Muscle layer of colon (tissue), 2 donors: ENCODE measurements around the gene SNU13.
"Not testable (repeated sequence)": the region's sequence is repeated elsewhere in the genome, so short reads cannot be mapped to it uniquely, and the experiment has no call there.

Source experiments
- H3K27ac ChIP-seq: one replicate; pipeline ENCODE4 v1.7.0; 2013; ENCODE audit warnings: low read depth, mild to moderate bottlenecking, low read length, moderate library complexity
- H3K27me3 ChIP-seq, 2 donors: one replicate each; pipeline ENCODE4 v1.7.0; 2013; ENCODE audit warnings: low read length in 2 of 2, mild to moderate bottlenecking in 2 of 2; ENCODE audit not compliant: insufficient read depth in 2 of 2, control insufficient read depth in 1 of 2
- H3K36me3 ChIP-seq: one replicate; pipeline ENCODE4 v1.7.0; 2013; ENCODE audit warnings: mild to moderate bottlenecking, low read length; ENCODE audit not compliant: insufficient read depth
- H3K4me1 ChIP-seq: one replicate; pipeline ENCODE4 v1.7.0; 2013; ENCODE audit warnings: mild to moderate bottlenecking, low read length; ENCODE audit not compliant: insufficient read depth
- H3K4me3 ChIP-seq, 2 donors: one replicate each; pipeline ENCODE4 v1.7.0; 2013; ENCODE audit warnings: low read length in 2 of 2, low read depth in 1 of 2, mild to moderate bottlenecking in 1 of 2, moderate library complexity in 1 of 2
- H3K9ac ChIP-seq: one replicate; pipeline ENCODE4 v1.7.0; 2013; ENCODE audit warnings: low read length
- H3K9me3 ChIP-seq: one replicate; pipeline ENCODE4 v1.7.0; 2013; ENCODE audit warnings: mild to moderate bottlenecking, low read length
- donor health status: abdominal sarcoma.
- donor health status: Adenocarcinoma of cecum.

The SNU13 gene

GRCh38 chr22:41676134-41676533 lies 12.5 kb downstream of the SNU13 start:
- Histone ChIP-seq H3K4me3 (no peak overlapping the region), H3K9me3 (no peaks in the 10 kb centered on the region), H3K9ac (no peak overlapping the region), H3K4me1 (no peaks in the 10 kb centered on the region), H3K27me3 (no peaks in the 10 kb centered on the region), H3K27ac (no peak overlapping the region), H3K36me3 (peaks cover 43% of the 10 kb centered on the region)

DNA sequence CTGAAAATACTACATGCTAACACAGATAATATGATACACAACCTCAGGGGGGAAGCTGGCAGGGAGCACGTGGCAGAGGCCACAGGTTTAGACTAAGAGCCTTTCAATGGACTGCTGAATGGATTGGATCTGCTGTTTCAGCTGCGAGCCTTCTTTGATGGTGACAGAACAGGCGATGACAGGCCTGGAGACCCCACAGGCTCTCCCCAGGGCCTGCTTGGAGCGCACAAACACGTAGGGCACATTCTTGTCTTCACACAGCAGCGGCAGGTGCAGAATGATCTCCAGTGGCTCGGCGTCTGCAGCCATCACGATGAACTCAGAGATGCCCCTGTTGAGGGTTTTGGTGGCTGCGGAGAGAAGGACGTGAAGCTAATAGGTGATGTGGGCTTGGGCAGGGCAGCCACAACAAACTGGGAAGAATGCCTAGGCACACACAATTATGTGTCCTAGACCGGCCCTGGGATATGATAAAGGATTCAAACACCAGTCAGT lies 13.8 kb downstream of the SNU13 start:
- no peaks in the 10 kb centered on the region for H3K4me1 ChIP-seq
- H3K9ac ChIP-seq, result no peak overlapping the region
- no peak overlapping the region for H3K4me3 ChIP-seq
- H3K9me3 ChIP-seq, result no peaks in the 10 kb centered on the region
- H3K36me3 ChIP-seq, result peaks cover 32% of the 10 kb centered on the region
- no peak overlapping the region for H3K27ac ChIP-seq
- H3K27me3 ChIP-seq, result no peaks in the 10 kb centered on the region

GRCh38 chr22:41672780-41673509 lies 15.7 kb downstream of the SNU13 start:
- Histone ChIP-seq H3K4me3 (no peak overlapping the region), H3K36me3 (peaks cover 18% of the 10 kb centered on the region), H3K27ac (no peak overlapping the region)

GRCh38 chr22:41672096-41672495 lies 16.6 kb downstream of the SNU13 start:
- H3K9ac ChIP-seq, H3K4me1 ChIP-seq, H3K27me3 ChIP-seq, H3K4me3 ChIP-seq, H3K9me3 ChIP-seq, H3K27ac ChIP-seq: not testable (repeated sequence)
- H3K36me3 ChIP-seq, result peaks cover 18% of the 10 kb centered on the region

More at GRCh38 chr22:41672780-41673509, 15.7 kb downstream of the SNU13 start:
- H3K9ac ChIP-seq, result no peak overlapping the region
- H3K9me3 ChIP-seq, result no peaks in the 10 kb centered on the region
- no peaks in the 10 kb centered on the region for H3K4me1 ChIP-seq
- no peaks in the 10 kb centered on the region for H3K27me3 ChIP-seq

- Histone ChIP-seq H3K27ac (no peak overlapping the region), H3K27me3 (no peaks in the 10 kb centered on the region), H3K36me3 (peaks cover 12% of the 10 kb centered on the region), H3K9me3 (no peaks in the 10 kb centered on the region), H3K9ac (no peak overlapping the region), H3K4me3 (no peak overlapping the region), H3K4me1 (peaks cover 9% of the 10 kb centered on the region)
These were observed 19.4 kb downstream of the SNU13 start for GRCh38 chr22:41668971-41669911.

DNA sequence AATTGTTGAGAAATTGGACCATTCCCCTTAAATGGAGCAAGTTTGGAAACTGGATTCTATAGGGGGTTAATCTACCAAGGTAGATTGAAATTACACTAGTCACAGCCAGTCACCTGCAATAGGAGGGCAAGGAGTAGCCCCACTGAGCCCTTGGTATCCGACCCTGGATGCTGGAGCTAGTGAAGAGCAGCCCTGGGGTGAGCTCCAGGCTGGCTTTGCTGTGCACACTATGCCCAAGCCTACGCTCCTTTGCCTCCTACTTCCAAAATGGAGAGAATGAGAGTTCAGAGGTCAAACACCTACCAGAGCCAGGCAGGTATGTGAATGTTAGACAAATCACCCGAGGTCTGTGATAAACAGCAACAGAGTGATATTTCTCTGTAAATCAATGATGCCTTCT lies 23.7 kb downstream of the SNU13 start:
- Histone ChIP-seq H3K4me1 (peaks cover 9% of the 10 kb centered on the region), H3K27me3 (no peaks in the 10 kb centered on the region), H3K4me3 (no peak overlapping the region), H3K36me3 (peaks cover 43% of the 10 kb centered on the region), H3K9me3 (no peaks in the 10 kb centered on the region), H3K9ac (no peak overlapping the region), H3K27ac (no peak overlapping the region)

DNA sequence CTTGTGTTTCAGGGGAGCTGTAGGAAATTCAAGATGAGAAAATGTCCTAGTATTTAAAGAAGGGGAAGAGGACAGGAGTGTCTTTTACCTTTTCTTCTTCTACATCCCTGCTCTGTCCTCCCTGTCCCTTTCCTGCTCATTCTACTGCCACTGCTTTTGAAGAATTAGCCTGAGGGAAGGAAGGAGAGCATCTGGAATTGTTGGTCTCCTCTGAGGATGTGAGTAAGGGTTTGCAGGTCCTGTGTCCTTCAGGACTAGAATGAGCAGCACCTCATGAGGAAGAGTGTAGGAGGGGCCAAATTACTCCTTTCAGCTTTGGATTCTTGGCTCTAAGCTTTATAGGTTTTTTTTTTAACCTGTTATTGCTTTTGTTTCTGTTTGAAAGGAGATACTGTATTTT lies 24.2 kb downstream of the SNU13 start:
- no peak overlapping the region for H3K4me3 ChIP-seq
- H3K9ac ChIP-seq, result no peak overlapping the region
- peaks cover 47% of the 10 kb centered on the region for H3K36me3 ChIP-seq
- H3K27ac ChIP-seq, result no peak overlapping the region
- no peaks in the 10 kb centered on the region for H3K27me3 ChIP-seq
- no peaks in the 10 kb centered on the region for H3K9me3 ChIP-seq
- peaks cover 9% of the 10 kb centered on the region for H3K4me1 ChIP-seq

GRCh38 chr22:41663594-41663993 lies 25.1 kb downstream of the SNU13 start:
- not testable (repeated sequence) for H3K9me3 ChIP-seq, H3K4me1 ChIP-seq, H3K27ac ChIP-seq, H3K27me3 ChIP-seq, H3K9ac ChIP-seq, H3K4me3 ChIP-seq
- peaks cover 56% of the 10 kb centered on the region for H3K36me3 ChIP-seq

- Histone ChIP-seq H3K4me3 (no peak overlapping the region), H3K36me3 (peaks cover 73% of the 10 kb centered on the region), H3K4me1 (peaks cover under 1% of the 10 kb centered on the region), H3K9me3 (no peaks in the 10 kb centered on the region), H3K27me3 (no peaks in the 10 kb centered on the region), H3K27ac (no peak overlapping the region), H3K9ac (no peak overlapping the region)
These were observed 27.0 kb downstream of the SNU13 start for GRCh38 chr22:41661713-41662112.

DNA sequence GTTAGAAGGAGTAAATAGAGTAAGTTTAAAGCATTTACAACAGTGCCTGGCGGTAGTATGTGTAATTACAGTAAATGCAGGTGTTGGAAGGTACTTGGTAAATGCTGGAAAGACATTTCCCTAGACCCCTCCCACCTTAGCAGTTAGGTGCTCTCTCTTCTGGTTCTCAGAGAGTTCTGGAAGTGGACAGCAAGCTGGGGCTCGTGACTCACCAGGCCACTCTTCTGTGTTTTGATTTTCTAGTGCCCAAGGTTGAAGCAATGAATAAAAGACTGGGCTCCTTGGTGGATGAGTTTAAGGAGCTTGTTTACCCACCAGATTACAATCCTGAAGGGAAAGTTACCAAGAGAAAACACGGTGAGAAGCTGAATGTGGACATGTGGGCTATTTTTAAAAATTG lies 27.6 kb downstream of the SNU13 start:
- Histone ChIP-seq H3K27me3 (no peaks in the 10 kb centered on the region), H3K4me1 (no peaks in the 10 kb centered on the region), H3K36me3 (peaks cover 78% of the 10 kb centered on the region), H3K4me3 (no peak overlapping the region), H3K9me3 (no peaks in the 10 kb centered on the region), H3K9ac (no peak overlapping the region), H3K27ac (no peak overlapping the region)

DNA sequence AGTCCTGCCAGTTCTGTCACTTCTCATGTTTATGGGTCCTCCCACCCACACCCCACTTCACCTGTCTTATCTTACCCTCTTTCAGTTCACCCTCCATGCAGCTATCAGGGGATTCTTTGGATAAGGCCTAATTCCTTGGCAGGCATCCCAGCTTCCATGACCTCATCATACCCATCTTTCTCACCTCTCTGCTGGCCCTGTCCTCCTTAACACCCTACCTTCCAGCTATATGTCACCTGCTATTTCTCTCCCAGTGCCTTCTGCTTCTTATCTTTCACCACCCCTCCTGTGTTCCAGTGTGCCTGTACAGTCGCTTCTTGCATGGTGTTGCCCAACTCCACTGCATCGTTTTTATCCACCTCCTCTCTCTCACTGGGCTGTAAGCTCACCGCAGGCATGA lies 28.3 kb downstream of the SNU13 start:
- Histone ChIP-seq H3K27ac (no peak overlapping the region), H3K36me3 (peaks cover 78% of the 10 kb centered on the region), H3K9me3 (no peaks in the 10 kb centered on the region), H3K27me3 (no peaks in the 10 kb centered on the region), H3K4me1 (no peaks in the 10 kb centered on the region), H3K4me3 (no peak overlapping the region), H3K9ac (no peak overlapping the region)
